T follicular helper cell (primary cell): ENCODE results near the gene DPY19L2.
"Not testable (repeated sequence)": the region's sequence is repeated elsewhere in the genome, so short reads cannot be mapped to it uniquely, and the experiment has no call there.

ENCODE experiments used
- DNase-seq: peaks from one replicate; pipeline ENCODE4 v3.0.0-alpha.2; 2020; ENCODE audit warnings: low read depth

DPY19L2 gene

DNA sequence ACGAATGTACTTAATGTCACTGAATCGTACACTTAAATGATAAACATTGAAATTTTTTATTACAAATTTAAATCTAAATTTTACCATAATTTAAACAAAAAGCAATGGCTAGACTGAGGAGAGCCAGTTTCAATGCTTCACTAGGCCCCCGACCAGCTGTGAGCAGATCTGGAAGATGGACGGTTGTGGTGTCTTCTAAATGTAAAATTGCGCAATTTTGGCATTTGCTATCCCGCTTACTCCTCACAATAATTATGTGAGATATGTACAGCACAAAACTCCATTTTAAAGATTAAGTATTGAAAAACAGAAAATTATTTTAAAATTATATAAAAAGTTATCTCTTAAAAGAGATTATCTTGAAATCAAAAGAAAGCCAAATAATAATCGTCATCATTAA is 5.3 kb downstream of the DPY19L2 start:
- DNase-seq = not testable (repeated sequence)

DNA sequence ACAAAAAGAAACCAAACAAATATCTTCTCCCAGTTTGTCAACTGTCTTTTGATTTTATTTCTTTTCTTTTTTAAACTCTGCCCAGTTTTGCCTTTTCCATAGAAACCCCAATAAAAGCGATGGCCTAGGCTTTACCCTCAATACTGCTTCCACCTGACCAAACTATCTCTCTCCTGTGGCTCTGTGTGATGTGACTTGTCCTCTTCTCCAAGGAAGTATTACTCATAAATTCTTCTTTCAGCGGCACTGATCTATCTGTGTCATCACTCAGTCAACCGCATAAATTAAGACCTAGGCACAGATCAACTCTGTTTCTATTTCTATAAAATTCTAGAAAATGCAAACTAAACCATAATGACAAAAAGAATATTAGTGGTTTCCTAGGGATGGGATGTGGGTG is 9.8 kb downstream of the DPY19L2 start:
- DNase-seq = not testable (repeated sequence)

DNA sequence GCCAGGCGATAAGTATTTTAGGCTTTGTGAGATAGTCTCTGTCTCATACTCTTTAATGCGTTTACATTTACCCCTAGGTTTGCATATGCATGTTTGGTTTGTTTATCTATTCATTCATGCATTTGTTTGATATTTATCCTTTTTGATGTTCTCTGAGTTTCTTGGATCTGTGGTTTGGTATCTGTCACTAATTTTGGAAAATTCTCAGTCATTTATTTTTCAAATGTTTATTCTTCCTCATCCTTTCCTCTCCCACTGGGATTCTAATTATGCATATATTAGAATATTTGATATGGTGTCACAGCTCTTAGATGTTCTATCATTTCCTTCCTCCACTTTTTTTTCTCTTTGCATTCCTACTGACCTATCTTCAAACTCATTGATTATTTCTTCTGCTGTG is 11.9 kb downstream of the DPY19L2 start:
- DNase-seq = not testable (repeated sequence)

DNA sequence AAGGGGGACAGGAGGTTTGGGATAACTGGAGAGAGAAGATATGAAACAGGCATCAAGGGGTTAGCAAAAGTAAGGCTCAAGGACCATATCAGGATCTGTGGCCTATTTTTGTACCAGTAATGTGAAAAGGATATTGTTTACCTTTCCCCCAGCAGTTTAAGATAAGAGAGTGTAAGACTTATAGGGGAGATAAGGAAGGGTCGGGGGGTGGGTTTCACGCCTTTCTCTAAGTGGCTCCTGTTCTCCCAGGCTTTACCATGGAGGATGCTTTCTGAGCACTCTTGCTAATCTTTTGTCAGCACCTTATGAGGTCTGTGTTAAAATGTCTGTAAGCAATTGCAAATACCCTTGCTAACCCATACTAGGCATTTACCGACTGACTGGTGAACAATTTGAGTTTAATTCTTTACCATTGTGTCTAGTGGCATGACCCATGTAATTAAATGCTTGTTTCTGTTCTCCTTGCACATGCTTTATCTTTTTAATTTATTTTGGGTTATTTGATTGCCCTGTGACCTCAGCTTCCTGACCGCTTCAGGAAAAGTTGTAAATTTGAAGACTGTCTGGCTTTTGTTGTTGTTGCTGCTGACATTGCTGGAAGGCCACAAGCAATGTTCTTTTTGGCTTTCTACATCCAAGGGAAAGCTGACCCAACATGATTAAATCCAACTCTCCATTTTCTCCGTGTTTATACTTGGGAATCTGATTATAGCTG is 12.6 kb downstream of the DPY19L2 start:
- DNase-seq = not testable (repeated sequence)

DNA sequence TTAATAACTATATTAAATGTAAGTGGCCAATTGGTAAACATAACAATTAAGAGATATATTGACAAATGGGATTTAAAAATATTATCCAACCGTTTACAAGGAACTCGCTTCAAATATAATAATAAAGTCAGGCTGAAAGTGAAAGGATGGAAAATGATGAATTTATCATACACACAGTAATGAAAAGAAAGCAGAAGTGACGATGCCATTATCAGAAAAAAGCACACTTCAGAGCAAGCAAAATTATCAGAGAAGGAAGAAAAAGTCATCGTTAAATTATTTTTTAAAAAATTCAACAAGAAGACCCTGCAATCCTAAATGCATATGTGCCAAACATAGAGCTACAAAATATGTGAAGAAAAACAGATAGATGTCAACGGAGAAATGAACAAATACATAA is 13.8 kb downstream of the DPY19L2 start:
- DNase-seq = not testable (repeated sequence)

DNA sequence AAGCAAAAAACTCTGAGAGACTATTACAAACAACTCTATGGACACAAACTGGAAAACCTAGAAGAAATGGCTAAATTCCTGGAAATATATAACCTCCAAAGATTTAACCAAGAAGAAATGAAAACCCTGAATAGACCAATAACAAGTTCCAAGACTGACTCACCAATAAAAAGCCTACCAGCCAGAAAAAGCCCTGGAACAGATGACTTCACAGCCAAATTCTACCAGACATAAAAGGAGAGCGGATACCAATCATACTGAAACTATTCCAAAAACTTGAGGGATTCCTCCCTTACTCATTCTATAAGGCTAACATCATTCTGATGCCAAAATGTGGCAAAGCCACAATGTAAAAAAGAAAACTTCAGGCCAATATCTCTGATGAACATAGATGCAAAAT is 18.8 kb downstream of the DPY19L2 start:
- DNase-seq = not testable (repeated sequence)

DNA sequence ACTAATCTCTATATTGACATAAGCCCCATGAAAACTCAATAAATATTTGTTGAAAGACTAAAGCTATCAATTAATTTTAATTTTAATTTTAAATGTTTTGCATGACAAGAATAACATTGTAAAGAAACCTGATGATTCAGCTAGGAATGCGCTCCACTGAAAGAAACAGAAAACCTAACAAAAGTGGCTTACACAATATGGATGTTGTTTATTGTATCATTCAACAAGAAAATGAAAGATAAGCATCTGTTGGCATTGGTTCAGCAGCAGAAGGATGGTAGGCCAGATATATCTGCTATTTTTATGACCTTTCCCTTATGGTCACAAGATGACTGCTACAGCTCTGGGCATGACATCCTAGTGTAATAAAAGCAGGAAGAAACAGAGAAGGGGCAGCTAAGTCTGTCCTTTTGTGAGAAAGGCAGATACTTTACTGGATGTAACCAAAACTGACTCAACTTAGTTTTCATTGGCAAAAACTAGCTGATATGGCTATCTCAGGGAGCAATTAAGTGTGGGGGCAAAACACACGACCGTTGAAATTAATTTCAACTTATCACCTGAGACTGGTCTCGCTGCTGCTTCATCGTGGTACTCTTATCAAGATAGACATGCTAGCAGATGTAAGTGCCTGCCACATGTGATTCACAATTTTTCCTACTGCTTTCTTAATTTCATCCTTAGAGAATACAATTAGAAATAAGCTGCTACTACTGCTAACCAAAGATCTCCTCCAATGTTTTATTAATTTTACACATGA is 24.7 kb downstream of the DPY19L2 start:
- DNase-seq = not testable (repeated sequence)

DNA sequence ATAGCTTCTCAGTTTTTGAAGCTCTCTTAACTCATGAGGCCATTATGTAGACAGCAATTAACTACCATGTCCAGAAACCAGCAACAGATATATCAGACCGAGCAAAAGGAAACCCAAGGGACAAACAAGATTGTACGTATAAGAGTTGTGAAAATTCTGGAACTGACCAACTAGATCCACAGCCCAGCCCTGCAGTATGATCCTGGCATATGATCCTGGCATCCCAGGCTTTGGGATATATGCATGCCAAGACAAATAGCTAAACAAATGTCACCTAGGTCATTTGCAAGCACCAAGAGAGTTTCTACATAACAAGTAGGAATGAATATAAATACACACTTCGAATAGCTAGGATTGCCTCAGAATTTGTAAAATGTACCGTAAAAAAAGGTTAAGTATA is 44.0 kb downstream of the DPY19L2 start:
- DNase-seq = not testable (repeated sequence)

DNA sequence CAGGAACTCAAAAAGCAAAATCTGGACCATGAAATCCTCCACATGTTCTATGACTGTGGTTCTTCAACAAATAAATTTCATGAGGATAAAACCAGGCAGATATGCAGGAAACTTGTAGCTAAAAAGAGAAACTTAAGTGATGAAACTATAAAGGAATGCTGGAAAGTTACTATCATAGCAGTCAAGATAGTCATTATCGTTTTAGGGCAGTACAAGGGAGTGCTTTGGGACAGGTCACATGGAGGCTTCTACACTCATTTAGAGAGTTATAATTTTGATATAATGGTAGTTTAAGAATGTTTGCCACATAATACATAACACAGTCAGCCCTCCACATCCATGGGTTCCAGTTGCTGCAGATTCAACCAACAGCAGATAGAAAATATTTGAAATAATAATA is 52.7 kb downstream of the DPY19L2 start:
- not testable (repeated sequence) for DNase-seq

DNA sequence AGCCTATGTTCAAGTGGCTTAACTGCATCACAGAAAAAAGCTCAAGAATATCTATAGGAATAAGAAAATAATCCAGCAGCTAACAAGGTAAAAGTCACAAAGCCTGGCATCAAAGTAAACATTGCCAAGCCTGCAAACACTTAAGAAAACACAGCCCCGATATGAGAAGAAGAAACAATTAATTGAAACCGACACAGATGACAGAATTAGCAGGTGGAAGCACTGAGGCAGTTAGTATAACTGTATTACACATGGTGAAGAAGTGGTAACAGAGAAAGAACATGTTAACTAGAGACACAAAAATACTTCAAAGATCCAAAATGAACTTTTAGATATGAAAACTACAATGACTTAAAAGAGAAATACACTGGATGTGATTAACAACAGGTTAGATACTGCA is 57.0 kb downstream of the DPY19L2 start:
- not testable (repeated sequence) for DNase-seq

DNA sequence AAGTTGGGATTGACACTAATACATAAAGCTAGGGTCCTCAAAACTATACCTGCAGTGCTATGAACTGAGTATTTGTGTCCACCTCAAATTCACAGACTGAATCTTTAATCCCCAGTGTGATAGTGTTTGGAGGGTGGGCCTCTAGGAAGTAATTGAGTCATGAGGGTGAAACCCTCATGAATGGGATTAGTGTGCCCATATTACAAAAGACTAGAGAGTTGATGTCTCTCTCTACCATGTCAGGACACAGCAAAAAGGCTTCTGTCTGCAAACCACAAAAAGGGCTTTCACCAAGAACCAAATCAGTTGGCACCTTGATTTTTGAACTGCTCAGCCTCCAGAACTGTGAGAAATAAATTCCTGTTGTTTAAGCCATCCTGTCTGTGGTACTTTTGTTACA is 59.0 kb downstream of the DPY19L2 start:
- not testable (repeated sequence) for DNase-seq

DNA sequence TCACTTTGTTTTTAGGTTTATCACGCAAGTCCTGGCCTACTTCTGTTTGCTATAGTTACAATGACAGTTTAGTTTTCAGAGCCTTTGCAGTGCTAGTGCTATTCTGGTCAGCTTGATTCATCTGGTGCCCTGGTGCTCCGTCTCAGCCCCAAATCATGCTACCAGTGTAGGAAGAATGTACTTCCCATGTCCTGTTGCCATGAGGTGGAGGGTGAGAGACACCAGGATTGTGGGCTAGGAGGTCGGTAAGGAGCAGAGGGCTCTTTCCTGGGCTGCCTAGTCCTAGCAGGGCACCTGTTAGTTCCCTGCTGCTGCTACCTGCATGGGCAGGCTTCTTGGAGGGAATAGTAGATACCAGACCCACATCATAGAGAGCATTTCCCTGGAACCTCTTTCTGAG is 63.3 kb downstream of the DPY19L2 start:
- not testable (repeated sequence) for DNase-seq

DNA sequence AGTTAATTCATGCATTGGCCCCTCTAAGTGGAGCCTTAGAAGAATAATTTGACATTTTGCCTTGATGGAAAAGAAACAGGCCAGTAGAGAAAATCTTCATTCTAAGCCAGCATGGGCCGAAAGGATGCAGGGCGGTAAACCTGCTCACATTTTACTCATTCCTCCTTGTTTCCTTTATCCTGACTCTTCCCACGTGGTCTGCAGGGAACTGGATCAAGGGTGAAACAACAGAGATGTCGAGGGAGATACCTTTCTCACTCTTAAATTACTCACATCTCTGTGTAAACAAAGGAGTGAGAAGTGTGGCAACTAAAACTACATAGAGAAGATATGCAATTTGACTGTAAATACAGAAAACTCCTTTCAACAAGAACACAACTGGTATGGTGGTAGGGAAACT is 73.5 kb downstream of the DPY19L2 start:
- not testable (repeated sequence) for DNase-seq

DNA sequence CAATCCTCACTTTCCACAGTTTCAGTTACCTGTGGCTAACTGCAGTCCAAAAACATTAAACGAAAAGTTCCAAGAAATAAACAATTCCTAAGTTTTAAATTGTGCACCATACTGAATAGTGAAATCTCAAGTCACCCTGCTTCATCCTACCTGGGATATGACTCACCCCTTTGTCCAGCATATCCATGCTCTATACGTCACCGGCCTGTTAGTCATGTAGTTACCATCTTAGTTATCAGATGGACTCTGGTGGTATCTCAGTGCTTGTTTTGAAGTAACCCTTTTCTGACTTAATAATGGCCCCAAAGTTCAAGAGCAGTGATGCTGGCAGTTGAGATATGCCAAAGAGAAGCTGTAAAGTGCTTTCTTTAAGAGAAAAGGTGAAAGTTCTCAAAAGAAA is 83.9 kb downstream of the DPY19L2 start:
- not testable (repeated sequence) for DNase-seq

DNA sequence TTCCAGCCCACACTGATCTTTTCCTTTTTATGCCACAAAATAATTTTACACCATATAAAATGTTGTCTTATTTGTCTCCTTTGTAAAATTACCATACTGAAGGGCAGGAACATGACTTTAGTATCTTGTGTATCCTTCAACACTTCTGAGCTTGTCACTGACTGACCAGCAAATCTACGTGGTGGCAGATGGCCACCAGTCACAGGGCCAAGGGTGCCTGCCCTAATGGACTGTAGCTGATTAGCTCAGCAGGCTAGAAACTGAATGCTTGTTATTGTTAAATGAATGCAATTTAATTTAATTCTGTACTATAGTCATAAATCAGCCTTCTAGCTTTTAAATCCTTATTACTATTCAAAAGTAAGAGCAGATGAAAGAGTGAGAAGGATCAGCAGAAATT is 85.0 kb downstream of the DPY19L2 start:
- not testable (repeated sequence) for DNase-seq

DNA sequence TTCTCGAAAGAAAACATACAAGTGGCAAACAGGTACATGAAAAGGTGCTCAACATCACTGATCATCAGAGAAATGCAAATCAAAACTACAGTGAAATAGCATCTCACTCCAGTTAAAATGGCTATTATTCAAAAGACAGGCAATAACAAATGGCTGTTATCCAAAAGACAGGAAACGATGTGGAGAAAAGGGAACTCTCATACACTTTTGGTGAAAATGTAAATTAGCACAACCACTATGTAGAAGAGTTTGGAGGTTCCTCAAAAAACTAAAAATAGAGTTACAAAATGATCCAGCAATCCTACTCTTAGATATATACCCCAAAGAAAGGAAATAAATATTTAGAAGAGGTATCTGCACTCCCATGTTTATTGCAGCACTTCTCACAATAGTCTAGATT is 90.7 kb downstream of the DPY19L2 start:
- not testable (repeated sequence) for DNase-seq

DNA sequence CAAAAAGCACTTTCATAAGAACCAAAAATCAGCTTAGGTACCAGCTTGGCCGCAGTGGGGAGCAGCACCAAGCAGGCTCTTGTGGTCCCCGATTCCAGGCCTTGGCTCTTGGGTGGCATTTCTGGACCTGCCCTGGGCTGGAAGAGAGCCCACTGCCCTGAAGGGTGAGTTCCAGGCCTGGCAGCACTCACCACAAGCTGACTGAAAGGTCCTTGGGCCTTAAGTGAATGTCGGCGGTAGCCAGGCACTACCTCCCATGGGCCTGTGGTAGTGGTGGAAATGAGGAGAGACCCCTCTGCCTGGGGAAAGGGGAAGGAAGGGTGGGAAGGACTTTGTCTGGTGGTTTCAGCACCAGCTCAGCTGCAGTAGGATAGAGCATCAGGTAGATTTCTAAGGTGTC is 96.3 kb downstream of the DPY19L2 start:
- DNase-seq = not testable (repeated sequence)

DNA sequence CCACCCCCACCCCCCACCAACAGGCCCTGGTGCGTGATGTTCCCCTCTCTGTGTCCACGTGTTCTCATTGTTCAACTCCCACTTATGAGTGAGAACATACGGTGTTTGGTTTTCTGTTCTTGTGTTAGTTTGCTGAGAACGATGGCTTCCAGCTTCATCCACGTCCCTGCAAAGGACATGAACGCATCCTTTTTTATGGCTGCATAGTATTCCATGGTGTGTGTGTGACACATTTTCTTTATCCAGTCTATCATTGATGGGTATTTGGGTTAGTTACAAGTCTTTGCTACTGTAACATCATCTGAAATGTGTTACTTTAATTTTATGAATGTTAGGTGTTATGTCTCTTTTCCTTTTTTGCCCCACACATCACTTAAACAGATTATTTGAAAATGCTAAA is 109.8 kb downstream of the DPY19L2 start:
- not testable (repeated sequence) for DNase-seq

DNA sequence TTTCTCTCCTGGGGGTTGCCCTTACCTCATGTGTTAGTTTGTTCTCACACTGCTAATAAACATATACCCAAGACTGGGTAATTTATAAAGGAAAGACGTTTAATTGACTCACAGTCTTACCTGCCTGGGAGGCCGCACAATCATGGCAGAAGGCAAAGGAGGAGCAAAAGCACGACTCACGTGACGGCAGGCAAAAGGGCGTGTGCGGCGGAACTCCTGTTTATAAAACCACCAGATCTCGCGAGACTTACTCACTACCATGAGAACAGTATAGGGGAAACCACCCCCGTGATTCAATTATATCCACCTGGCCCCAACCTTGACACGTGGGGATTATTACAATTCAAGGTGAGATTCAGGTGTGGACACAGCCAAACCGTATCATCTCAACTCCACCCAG is 116.9 kb downstream of the DPY19L2 start:
- DNase-seq = not testable (repeated sequence)

DNA sequence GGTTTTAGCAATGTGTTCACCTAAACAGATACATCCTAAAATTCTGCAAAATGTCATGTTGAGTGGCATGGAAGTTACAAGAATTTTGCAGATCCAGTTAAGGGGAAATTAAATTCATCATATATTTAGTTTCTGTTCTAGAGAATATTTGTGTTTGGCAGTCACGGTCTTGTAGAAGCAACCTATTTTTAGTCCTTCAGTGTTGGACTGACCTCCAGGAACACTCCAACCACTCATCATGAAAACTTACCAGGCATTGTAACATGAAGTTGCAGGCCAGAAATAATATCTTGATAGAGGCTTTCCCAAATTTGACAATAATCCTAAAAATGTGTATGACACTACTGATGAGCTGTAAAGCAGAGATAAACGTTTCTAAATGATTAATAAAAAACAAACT is 119.3 kb downstream of the DPY19L2 start:
- DNase-seq = not testable (repeated sequence)

DNA sequence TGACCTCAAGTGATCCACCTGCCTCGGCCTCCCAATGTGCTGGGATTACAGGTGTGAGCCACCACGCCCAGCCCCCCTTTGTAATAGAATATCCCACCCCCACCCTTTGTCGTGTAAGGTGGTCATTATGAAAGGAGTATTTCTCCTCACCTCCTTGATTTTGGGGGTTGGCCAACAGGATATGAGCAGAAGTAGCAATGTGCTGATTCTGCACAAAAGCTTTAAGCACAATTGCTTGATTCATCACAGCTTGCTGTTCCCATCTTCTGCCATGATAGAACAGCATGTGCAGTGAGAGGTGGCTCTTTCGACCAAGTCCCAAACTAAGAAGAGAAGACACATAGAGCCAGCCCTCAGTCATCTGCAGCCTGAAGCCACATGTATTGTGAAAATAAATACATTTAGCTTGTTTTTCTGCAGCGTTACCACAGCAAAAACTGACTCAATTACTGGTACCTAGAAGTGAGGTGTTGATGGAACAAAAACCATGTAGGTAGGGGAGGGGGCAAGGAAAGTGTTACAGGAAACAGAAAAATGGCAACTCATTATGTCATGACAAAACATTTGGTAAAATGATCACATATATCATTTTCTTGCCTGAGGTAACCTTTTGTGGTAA is 122.9 kb downstream of the DPY19L2 start:
- not testable (repeated sequence) for DNase-seq

DNA sequence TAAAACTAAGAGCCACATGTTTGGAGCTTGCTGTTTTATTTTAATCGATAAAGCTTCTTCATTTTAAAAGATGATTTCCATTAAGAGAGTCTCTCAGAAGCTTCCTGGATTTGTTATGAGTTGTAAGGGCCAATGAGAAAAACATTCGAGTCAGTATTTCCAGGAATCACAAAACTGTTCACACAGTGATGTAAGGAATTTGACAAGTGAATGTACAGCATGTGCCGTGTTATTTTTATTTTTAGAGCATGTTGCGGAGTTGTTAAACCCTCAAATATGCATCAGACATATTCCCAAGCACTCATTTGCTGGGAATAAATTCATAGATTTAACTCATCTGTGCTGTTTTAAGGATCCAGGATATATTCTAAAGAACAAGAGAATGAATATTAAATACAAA is 129.6 kb downstream of the DPY19L2 start:
- not testable (repeated sequence) for DNase-seq

DNA sequence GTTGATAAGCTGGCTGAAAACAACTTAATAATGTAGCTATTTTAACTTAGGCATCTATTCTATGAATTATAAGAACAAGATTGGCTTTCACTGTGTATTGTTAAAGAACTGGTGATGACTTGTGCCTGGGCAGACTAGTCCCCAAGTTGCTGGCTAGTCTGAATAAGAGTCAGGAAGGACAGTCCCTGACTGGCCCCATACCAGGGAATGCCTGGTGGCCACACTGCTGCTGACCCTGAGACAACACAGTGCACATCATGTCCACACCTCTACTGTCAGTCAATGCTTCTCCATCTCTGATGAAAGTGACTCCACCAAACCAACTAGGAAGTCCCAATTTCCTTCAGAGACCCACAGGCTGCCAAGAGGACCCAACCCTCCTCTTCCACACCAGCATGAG is 130.5 kb downstream of the DPY19L2 start:
- not testable (repeated sequence) for DNase-seq
